Cerebellar nuclear complex (tissue), 1 donor: ENCODE data around the gene PPP1CA.
A peak's percentile ranks its signal among the peaks of the same experiment; 100 is the strongest.
"Not testable (repeated sequence)": the region's sequence is repeated elsewhere in the genome, so short reads cannot be mapped to it uniquely, and the experiment has no call there.

Source experiments
- DNase-seq, 2 experiments: peaks; one replicate each; lab custom pipeline; 2025; lab: John Stamatoyannopoulos, UW

PPP1CA gene

DNA sequence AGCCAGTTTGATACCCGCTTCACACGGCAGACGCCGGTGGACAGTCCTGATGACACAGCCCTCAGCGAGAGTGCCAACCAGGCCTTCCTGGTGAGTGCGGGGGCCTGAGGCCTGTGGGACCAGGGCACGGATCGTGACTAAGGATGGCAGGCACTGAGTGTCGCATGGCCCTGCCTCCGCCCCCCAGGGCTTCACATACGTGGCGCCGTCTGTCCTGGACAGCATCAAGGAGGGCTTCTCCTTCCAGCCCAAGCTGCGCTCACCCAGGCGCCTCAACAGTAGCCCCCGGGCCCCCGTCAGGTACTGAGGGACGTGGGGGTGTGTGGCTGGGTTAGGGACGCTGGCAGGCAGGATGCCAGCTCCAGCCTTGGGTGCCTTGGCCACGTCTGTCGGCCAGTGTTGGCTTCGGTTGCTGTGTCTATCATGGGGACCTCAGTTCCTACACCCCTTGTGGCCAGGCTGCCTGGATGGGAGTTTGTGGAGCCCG, 32.8 kb upstream of the PPP1CA start:
- DNase-seq, result no peak

DNA sequence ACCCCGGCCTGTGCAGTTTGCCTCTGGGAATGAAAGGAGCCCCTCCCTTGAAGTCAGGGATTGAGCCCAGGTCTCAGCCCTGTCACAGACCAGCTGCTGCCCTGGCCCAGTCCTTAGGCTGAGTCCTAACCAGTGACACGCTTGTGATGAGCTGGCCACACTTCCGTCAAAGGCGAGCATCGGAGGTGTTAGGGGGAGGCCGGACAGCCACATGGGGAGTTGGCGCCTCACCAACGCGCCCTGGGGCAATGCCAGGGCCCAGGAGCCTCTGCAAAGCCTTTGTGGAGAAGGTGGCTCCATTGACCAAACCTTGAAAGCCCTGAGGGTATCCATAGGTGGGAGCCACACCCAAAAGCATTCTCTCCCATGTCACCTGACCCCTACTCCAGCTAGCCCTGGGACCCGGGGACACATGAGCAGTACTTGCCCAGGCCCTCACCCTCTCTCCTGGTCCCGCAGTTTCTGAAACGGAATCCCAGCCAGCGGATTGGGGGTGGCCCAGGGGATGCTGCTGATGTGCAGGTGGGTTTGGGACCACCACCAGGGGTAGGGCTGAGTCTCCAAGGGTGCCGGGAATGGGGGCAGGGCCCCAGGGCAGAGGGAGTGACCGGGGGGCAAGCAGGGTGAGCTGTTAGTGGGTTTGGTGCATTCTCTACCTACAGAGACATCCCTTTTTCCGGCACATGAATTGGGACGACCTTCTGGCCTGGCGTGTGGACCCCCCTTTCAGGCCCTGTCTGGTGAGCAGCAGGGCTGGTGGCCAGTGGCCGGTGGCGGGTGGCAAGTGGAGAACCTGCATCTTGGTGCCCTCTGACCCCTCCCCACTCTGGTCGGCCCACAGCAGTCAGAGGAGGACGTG, 32.1 kb upstream of the PPP1CA start:
- DNase-seq, result no peak

DNA sequence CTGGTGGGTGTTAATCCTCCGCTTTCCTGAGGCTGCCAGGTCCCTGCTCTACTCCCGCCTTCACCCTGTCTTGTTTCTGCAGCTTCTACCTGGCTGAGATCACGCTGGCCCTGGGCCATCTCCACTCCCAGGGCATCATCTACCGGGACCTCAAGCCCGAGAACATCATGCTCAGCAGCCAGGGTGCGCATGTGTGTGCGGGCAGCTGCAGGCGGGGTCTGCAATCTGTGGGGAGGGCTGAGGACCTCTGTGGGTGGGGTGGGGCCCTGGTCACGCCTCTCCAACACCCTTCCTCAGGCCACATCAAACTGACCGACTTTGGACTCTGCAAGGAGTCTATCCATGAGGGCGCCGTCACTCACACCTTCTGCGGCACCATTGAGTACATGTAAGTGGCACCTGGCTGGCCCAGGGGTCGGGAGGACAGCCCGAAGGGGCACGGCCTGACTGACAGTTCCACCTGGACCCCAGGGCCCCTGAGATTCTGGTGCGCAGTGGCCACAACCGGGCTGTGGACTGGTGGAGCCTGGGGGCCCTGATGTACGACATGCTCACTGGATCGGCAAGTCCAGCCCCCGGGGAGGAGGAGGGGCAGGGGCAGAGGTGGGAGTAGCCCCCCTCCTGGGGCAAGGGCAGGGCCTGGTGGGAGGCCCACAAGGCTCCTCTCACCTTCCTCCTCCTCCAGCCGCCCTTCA, 31.1 kb upstream of the PPP1CA start:
- DNase-seq, result no peak

DNA sequence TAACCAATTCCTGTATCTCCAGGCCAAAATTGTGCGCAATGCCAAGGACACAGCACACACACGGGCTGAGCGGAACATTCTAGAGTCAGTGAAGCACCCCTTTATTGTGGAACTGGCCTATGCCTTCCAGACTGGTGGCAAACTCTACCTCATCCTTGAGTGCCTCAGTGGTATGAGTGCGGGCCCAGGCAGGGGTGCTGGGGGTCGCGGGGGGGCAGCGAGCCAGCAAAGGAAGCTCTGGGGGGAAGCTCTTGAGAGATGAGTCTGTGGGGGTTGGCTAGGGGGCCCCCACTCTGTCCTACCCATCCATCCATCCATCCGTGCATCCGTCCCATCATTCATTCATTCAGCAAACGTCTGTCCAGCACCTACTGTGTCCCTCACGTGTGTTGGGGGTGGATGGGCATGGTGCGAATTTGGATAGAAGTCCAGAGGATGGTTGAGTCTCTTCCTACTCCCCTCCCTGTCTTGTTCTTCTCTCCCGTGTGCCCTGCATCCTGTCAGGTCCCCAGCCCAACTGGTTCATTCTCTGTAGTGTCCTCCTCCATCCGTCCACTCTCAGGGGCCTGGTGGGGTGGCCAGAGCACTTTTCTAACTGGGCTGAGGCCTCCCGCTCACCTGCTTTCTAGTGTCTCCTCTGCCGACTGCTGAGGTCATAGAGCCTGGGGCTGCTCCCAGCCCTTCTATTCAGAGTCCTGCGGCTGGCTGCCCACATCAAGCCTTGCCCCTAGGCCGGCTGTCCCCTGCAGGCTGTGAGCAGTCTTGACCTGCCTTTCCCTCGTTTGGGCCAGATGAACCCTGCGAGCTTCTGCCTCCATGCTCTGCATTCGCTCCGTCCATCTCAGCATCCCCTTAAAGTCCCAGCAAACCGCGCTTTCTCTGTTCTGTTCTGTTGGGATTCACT, 29.9 kb upstream of the PPP1CA start:
- no peak for DNase-seq

DNA sequence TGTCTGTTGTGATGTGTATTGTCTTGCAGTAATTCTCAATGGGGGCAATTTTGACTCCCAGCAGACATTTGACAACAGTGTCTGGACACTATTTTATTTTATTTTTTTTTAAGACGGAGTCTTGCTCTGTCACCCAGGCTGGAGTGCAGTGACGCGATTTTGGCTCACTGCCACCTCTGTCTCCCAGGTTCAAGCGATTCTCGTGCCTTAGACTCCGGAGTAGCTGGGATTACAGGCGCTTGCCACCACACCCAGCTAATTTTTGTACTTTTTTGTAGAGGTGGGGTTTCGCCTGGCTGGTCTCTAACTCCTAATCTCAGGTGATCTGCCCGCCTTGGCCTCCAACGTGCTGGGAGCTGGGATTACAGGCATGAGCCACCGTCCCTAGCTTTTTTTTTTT, 28.1 kb upstream of the PPP1CA start:
- DNase-seq, result no peak

DNA sequence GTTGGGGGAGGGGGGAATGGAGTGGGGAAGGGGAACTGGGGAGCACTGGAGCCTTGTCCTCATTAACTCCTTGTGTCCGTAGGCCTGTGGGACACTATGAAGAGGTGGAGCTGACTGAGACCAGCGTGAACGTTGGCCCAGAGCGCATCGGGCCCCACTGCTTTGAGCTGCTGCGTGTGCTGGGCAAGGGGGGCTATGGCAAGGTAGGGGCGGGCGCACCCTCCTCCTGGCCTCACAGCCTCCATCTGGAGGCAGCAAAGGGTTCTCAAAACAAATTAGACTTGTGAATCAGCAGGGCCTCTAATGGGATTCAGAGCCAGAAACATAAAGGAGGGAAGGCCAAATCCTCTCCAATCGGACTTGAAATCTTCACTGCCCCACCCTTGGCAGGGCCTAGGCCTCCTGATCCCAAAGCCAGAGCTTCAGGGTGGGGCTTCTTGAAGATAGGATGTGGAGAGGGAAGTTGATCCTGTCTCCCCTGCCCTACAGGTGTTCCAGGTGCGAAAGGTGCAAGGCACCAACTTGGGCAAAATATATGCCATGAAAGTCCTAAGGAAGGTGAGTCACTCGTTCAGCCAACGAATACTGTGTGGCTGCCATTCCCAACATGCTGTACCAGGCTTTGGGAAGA, 27.5 kb upstream of the PPP1CA start:
- DNase-seq, result no peak

DNA sequence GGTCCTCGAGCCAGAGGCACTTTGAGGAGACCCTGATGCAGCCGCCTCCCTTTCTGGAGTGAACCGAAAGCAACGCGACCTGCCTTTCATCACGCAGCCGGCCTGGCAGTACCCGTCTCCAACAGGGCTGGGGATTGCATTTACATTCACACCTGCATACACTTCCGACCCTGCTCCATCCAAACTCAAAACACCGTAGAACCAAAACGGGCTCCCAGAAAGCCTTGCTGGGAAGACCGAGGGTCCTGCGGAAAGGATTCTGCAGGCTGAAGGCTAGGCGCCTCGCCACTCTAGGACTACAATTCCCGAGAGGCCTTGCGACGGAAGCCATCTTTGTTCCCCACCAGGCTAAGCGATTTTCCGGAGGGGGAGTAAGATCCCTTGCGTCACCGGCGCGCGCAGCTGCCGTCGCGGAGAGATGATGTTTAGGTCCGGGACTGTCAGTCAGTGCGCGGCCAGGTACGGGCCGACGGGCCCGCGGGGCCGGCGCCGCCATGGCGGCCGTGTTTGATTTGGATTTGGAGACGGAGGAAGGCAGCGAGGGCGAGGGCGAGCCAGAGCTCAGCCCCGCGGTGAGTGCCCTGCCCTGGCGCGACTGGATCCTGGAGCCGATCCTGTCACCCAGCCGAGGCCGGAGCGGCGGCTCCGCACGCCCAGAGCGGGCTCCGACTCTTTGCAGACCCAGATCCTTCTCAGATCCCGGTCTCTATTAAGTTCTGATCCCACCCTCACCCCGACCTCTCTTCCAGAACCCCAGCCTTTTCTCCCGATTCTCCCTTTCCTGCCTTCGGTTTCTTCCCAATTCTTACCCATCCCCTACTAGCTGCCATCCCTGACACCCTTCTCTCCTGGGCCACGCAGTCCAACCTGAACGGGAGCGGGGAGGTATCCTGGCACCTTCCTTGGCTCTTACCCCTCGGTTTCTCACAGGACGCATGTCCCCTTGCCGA, 26.7 kb upstream of the PPP1CA start, which contains the start of gene RPS6KB2:
RPS6KB2 (plus strand) TSS at position 443 of the 950 bp plus-strand sequence; CDS start at position 495, 52 bp downstream.
- DNase-seq, result peak; percentile 80 to 96

GRCh38 chr11:67427364-67427859, 25.8 kb upstream of the PPP1CA start:
- DNase-seq, result not testable (repeated sequence)

GRCh38 chr11:67423891-67424613, 22.4 kb upstream of the PPP1CA start:
- no peak for DNase-seq

- DNase-seq, result no peak
Observed at GRCh38 chr11:67423466-67423865, 21.8 kb upstream of the PPP1CA start.

DNA sequence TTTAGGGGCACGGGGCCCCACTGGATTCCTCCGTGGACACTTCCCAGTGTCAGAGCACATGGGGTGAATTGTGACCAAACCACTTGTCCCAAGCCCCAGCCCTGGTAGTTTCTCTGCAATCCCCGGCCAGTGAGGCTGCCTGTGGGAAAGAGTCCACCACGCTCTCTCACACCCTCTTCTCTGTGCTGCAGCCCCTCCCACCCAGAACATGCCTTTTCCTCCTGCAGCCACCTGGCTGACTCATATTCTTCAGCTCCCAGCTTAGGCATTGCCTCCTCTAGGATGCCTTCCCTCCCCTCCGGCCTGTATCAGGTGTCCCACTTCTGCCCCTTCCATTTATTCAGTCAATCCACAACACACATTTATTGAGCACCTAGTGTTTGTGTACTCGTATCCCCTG, 21.2 kb upstream of the PPP1CA start:
- DNase-seq, result no peak

DNA sequence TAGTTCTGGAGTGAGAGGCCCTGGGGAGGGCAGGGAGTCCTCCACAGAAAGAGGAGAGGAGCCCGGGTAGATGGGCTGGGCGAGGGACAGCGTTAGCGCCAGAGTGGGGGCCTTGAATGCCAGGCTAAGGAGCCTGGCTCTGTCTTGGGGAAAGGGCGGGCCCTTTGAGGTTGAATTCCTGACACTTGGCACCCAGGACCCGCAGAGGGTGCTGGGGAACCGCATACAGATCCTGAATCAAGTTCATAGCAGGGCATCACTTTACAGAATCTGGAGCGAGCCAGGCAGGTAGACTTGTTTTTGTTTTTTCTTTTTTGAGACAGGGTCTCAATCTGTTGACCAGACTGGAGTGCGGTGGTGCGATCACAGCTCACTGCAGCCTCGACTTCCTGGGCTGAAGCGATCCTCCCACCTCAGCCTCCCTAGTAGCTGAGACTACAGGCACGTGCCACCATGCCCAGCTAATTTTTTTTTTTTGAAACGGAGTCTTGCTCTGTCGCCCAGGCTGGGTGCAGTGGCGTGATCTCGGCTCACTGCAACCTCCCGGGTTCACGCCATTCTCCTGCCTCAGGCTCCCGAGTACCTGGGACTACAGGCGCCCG, 19.9 kb upstream of the PPP1CA start:
- no peak for DNase-seq

GRCh38 chr11:67420646-67421429, 19.2 kb upstream of the PPP1CA start:
- peak; percentile 32 to 76 for DNase-seq

- DNase-seq, result no peak
Observed at GRCh38 chr11:67420147-67420645, 18.5 kb upstream of the PPP1CA start.

DNA sequence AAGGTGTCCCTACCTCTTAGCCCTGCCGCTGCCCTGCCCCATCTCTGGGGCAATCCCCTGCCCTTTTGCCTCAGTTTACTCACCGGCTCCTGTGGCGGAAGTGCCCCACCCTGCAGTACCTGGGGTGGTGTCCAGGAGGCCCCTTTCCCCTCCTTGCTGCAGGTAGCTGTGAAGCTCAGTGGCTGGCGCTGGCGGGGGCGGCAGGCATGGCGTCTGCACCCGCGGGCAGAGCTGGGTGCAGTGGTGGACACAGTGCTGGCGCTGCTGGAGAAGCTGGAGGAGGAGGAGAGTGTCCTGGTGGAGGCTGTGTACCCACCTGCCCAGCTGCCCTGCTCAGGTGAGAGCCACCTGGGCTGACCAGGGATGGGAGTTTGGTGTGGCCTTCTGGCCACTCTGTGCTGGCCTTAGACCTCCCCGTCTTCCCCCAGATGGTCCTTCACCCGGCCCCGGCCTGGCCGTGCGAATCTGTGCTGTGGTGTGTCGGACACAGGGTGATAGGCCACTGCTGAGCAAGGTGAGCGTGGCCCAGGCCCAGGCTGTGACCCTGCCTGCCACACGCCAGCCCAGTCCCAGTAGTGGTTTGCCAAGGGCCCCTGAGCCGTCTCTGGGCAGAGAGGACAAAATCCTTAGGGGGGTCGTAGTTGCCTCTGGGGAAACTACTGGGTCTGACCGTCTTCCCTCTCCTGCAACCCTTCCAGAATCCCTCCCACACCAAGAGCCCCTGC, 17.8 kb upstream of the PPP1CA start:
- DNase-seq, result no peak

- DNase-seq, result peak in 1 of 2 experiments; percentile 53
Observed at GRCh38 chr11:67418476-67419281, 17.0 kb upstream of the PPP1CA start.
